ENCODE data around the gene MARK4. TPM values are rescaled to one million over a fixed set of nuclear protein-coding genes. Genes with fewer than 3 reads are reported as not detected.

Gene MARK4
- total RNA-seq, 4 donors from 2014 or later, result 14.0 to 35.5 (median 20.6) TPM

GRCh38 chr19:45351401-45351952, 100.4 kb downstream of the MARK4 start:
- WGBS, 2 donors (ENCODE audit: low coverage in 1 of 2), result 80 to 94% methylated on average over 2 to 3 of the region's 13 CpGs
- Histone ChIP-seq H3K4me1 (no peaks in the 10 kb centered on the region), H3K4me3 (no peak overlapping the region), H3K9me3 (no peaks in the 10 kb centered on the region), H3K27me3 (peaks cover 21% of the 10 kb centered on the region), H3K27ac (no peak overlapping the region), H3K36me3 (peaks cover 0 to 63% of the 10 kb centered on the region in 2 donors)
- TF ChIP-seq EP300 (IDR thresholded peaks at IDR 0.05) (no peak), POLR2AphosphoS5 (IDR thresholded peaks at IDR 0.05) (no peak), POLR2A (IDR thresholded peaks at IDR 0.05) (no peak), CTCF (IDR thresholded peaks at IDR 0.05) (no peak)
- ATAC-seq, result no peak

- peaks cover 15% of the 10 kb centered on the region for H3K27me3 ChIP-seq
- no peak for ATAC-seq
- H3K36me3 ChIP-seq, result peaks cover 0 to 69% of the 10 kb centered on the region in 2 donors
- H3K4me1 ChIP-seq, result no peaks in the 10 kb centered on the region
- no peak overlapping the region for H3K27ac ChIP-seq
- TF ChIP-seq EP300 (IDR thresholded peaks at IDR 0.05) (no peak), POLR2AphosphoS5 (IDR thresholded peaks at IDR 0.05) (no peak), CTCF (IDR thresholded peaks at IDR 0.05) (no peak), POLR2A (IDR thresholded peaks at IDR 0.05) (no peak)
- no peaks in the 10 kb centered on the region for H3K9me3 ChIP-seq
- no peak overlapping the region for H3K4me3 ChIP-seq
- no CpG with 5 or more reads among the region's 15 CpGs for WGBS, 2 donors (ENCODE audit: low coverage in 1 of 2)
These were observed 101.0 kb downstream of the MARK4 start for GRCh38 chr19:45352062-45352461.

DNA sequence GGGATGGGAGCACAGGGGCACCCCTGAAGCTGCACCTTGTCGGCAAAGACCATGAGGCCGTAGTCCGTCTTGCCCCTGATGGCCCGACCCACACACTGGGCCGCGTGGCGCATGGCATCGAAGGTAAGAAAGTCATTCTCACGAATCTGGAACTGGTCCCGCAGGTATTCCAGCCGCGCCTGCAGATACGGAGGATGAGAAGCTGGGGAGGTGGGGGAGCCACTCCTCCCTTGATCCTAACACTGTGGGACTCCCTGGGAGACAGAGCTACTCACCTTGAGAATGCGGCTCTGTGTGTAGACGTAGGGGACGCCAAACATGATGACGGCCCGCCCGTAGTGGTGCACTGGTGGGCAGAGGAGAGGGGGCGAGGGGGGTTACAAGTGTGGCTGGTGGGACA, 101.4 kb downstream of the MARK4 start:
- Histone ChIP-seq H3K27me3 (peaks cover 11% of the 10 kb centered on the region), H3K9me3 (no peaks in the 10 kb centered on the region), H3K4me3 (no peak overlapping the region), H3K4me1 (no peaks in the 10 kb centered on the region), H3K36me3 (peaks cover 0 to 73% of the 10 kb centered on the region in 2 donors), H3K27ac (no peak overlapping the region)
- 80 to 100% methylated on average over 1 of the region's 20 CpGs for WGBS, 2 donors (ENCODE audit: low coverage in 1 of 2)
- TF ChIP-seq CTCF (IDR thresholded peaks at IDR 0.05) (no peak), POLR2AphosphoS5 (IDR thresholded peaks at IDR 0.05) (no peak)
- no peak for ATAC-seq

GRCh38 chr19:45352914-45353796, 102.1 kb downstream of the MARK4 start:
- Histone ChIP-seq H3K27ac (no peak overlapping the region), H3K4me3 (no peak overlapping the region), H3K4me1 (no peaks in the 10 kb centered on the region), H3K9me3 (no peaks in the 10 kb centered on the region), H3K27me3 (peaks cover 4% of the 10 kb centered on the region), H3K36me3 (peaks cover 0 to 75% of the 10 kb centered on the region in 2 donors)
- ATAC-seq, result no peak
- TF ChIP-seq CTCF (IDR thresholded peaks at IDR 0.05) (no peak), EP300 (IDR thresholded peaks at IDR 0.05) (no peak), POLR2AphosphoS5 (IDR thresholded peaks at IDR 0.05) (no peak), POLR2A (IDR thresholded peaks at IDR 0.05) (no peak)
- 76% methylated on average over 4 of the region's 20 CpGs; no CpG with 5 or more reads in 1 of the 2 donors for WGBS, 2 donors (ENCODE audit: low coverage in 1 of 2)

All from gastroesophageal sphincter (tissue), 4 donors.